ENCODE measurements around the gene WDPCP. TPM values are rescaled to one million over a fixed set of nuclear protein-coding genes. Genes with fewer than 3 reads are reported as not detected.

Gene WDPCP
- polyA plus RNA-seq, 1 donor from 2014 or later, result 8.9 TPM

DNA sequence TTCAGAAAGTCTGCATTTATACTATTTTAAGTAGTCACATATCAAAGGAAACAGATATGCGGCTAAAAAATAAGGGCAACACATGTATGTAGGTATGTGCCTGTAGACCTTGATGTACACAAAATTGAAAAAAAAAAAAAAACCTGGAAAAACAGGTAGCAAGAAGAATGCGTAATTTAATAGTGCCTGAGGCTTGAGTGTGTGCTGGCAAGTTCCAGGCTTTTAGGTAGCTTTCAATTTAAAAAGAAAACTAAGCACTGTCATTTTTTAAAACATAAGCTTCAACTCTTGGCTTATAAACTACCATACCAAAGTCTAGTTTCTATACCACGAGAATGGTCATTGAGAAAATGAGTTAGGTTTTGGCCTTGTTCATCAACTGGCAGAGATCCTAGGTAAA lies 465.4 kb downstream of the WDPCP start:
- no peak overlapping the region for H3K9ac ChIP-seq (ENCODE audit: low read length)
- no peak overlapping the region for H3K27ac ChIP-seq (ENCODE audit: low read length)
- H3K9me2 ChIP-seq (ENCODE audit: insufficient read depth, low read length), result no peaks in the 10 kb centered on the region
- H3F3A ChIP-seq (ENCODE audit: insufficient read depth, low read length, poor library complexity, severe bottlenecking), result no peaks in the 10 kb centered on the region
- H3K4me2 ChIP-seq (ENCODE audit: low read length), result no peak overlapping the region
- H3K9me3 ChIP-seq (ENCODE audit: low read length), result no peaks in the 10 kb centered on the region
- H2AFZ ChIP-seq (ENCODE audit: low read depth, low read length), result no peak overlapping the region
- no peaks in the 10 kb centered on the region for H3K36me3 ChIP-seq (ENCODE audit: insufficient read depth, low read length)
- TF ChIP-seq EP300 (conservative IDR thresholded peaks at IDR 0.05; ENCODE audit: poor library complexity, severe bottlenecking) (no peak), MXI1 (conservative IDR thresholded peaks at IDR 0.05; ENCODE audit: poor library complexity, severe bottlenecking) (no peak), REST (IDR thresholded peaks at IDR 0.05; ENCODE audit: borderline replicate concordance) (no peak), POLR2AphosphoS5 (IDR thresholded peaks at IDR 0.05) (no peak), EZH2 (IDR thresholded peaks at IDR 0.05; ENCODE audit: borderline replicate concordance, insufficient read depth, low read length, poor library complexity, severe bottlenecking) (no peak), SMC3 (conservative IDR thresholded peaks at IDR 0.05; ENCODE audit: poor library complexity) (no peak), RAD21 (conservative IDR thresholded peaks at IDR 0.05) (no peak), TAF1 (IDR thresholded peaks at IDR 0.05; ENCODE audit: low read depth) (no peak)
- H4K20me1 ChIP-seq (ENCODE audit: insufficient read depth), result no peaks in the 10 kb centered on the region
- H3K4me3 ChIP-seq (ENCODE audit: low read length), result no peak overlapping the region
- H3K79me2 ChIP-seq (replicated peaks; ENCODE audit: insufficient read depth, low read length), result no peaks in the 10 kb centered on the region
- H3K27me3 ChIP-seq (ENCODE audit: insufficient read depth, low read depth, low read length), result no peaks in the 10 kb centered on the region

- H3K27me3 ChIP-seq (ENCODE audit: insufficient read depth, low read depth, low read length), result no peaks in the 10 kb centered on the region
- H3K36me3 ChIP-seq (ENCODE audit: insufficient read depth, low read length), result no peaks in the 10 kb centered on the region
- no peaks in the 10 kb centered on the region for H4K20me1 ChIP-seq (ENCODE audit: insufficient read depth)
- H3K27ac ChIP-seq (ENCODE audit: low read length), result no peak overlapping the region
- no peak overlapping the region for H2AFZ ChIP-seq (ENCODE audit: low read depth, low read length)
- H3K4me3 ChIP-seq (ENCODE audit: low read length), result no peak overlapping the region
- H3K79me2 ChIP-seq (replicated peaks; ENCODE audit: insufficient read depth, low read length), result no peaks in the 10 kb centered on the region
- no peaks in the 10 kb centered on the region for H3K9me3 ChIP-seq (ENCODE audit: low read length)
- TF ChIP-seq REST (IDR thresholded peaks at IDR 0.05; ENCODE audit: borderline replicate concordance) (no peak), TAF1 (IDR thresholded peaks at IDR 0.05; ENCODE audit: low read depth) (no peak), EP300 (conservative IDR thresholded peaks at IDR 0.05; ENCODE audit: poor library complexity, severe bottlenecking) (no peak), POLR2AphosphoS5 (IDR thresholded peaks at IDR 0.05) (no peak), EZH2 (IDR thresholded peaks at IDR 0.05; ENCODE audit: borderline replicate concordance, insufficient read depth, low read length, poor library complexity, severe bottlenecking) (no peak), MXI1 (conservative IDR thresholded peaks at IDR 0.05; ENCODE audit: poor library complexity, severe bottlenecking) (no peak)
- TF ChIP-seq, protein P1, sequence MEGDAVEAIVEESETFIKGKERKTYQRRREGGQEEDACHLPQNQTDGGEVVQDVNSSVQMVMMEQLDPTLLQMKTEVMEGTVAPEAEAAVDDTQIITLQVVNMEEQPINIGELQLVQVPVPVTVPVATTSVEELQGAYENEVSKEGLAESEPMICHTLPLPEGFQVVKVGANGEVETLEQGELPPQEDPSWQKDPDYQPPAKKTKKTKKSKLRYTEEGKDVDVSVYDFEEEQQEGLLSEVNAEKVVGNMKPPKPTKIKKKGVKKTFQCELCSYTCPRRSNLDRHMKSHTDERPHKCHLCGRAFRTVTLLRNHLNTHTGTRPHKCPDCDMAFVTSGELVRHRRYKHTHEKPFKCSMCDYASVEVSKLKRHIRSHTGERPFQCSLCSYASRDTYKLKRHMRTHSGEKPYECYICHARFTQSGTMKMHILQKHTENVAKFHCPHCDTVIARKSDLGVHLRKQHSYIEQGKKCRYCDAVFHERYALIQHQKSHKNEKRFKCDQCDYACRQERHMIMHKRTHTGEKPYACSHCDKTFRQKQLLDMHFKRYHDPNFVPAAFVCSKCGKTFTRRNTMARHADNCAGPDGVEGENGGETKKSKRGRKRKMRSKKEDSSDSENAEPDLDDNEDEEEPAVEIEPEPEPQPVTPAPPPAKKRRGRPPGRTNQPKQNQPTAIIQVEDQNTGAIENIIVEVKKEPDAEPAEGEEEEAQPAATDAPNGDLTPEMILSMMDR (IDR thresholded peaks at IDR 0.05; ENCODE audit: poor library complexity, severe bottlenecking), result no peak
- H3K4me2 ChIP-seq (ENCODE audit: low read length), result no peak overlapping the region
- no peaks in the 10 kb centered on the region for H3F3A ChIP-seq (ENCODE audit: insufficient read depth, low read length, poor library complexity, severe bottlenecking)
- no peaks in the 10 kb centered on the region for H3K9me2 ChIP-seq (ENCODE audit: insufficient read depth, low read length)
- no peak overlapping the region for H3K9ac ChIP-seq (ENCODE audit: low read length)
Measured at GRCh38 chr2:63121055-63121834, 467.0 kb downstream of the WDPCP start.

All from neural cell (in vitro differentiated cells).